HG02623 (cell line): ENCODE results near the gene ZNF536.
"Not testable (repeated sequence)": the region's sequence is repeated elsewhere in the genome, so short reads cannot be mapped to it uniquely, and the experiment has no call there.

Source experiments
- ATAC-seq: cut with Tn5 transposase; IDR thresholded peaks from one replicate; pipeline ENCODE4 v1.9.1; 2021; ENCODE audit warnings: moderate library complexity; ENCODE audit not compliant: unreplicated experiment

ZNF536 gene

DNA sequence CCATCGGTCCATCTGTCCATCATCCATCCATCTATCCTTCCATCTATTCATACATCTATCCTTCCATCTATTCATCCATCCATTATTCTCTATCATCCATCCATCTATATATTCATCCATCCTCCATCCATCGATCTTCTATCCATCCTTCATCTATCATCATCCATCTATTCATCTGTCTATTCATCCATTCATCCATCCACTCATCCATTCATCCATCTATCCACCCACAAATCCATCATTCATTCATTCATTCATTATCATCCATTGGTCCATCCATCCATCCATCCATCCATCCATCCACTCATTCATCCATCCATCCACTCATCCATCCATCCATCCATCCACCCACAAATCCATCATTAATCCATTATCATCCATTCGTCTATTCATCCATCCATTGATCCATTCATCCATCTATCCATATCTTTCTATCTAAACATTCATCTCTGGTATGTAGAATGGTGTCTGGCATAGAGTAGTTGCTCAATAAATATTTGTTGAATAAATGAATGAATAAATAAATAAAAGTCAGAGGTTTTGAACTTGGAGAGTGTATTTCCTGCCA, 36.6 kb downstream of the ZNF536 start:
- no peak for ATAC-seq

DNA sequence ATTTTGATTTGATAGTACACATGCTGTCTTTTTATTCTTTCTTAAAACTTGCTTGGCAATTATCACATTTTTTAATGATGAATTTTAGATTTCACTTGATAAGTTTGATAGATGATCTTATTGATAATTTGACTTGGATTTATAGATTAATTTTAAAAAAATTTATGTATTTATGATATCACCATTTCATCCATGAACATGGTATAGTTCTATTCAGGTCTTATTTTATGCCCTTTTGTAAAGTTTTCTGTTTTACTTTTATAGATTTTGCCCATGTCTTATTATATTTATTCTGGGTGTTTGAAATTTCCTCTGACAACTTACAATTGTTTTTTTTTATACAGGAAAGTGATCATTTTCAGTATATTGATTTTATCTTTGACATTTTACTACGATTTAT, 39.5 kb downstream of the ZNF536 start:
- ATAC-seq: no peak

DNA sequence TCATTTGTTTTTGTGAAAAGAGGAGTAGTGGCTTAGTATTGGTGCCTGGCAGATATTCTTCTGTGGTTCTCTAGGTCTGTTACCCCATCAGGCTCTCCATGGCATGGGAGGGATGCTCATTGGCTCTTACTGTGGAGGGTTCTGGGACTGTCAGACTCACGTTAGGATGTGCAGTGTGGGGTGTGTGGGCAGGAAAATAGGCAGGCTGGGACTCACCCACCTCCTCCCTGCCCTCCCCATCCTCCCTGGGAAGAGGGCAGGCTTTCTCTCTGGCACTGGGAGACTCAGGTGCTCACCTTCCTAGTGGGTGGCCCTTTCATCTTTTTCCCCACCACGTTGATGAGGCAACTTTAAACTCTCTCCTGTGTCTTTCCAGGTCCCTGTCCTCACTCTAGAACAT, 44.2 kb downstream of the ZNF536 start:
- no peak for ATAC-seq

DNA sequence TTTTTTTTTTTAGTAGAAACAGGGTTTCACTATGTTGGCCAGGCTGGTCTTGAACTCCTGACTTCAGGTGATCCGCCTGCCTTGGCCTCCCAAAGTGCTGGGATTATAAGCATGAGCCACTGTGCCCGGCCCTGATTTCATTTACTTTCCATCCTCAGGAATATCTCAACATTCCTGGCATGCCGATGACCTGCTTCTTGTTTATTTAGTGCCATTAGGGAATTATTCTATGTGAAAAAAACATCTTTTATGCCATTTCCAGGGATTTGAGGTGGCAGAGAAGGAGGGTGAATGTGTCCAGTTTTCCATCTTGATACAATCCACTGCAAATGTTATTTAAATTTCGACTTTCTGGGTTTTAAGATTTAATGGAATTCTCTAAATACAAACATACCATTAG, 45.0 kb downstream of the ZNF536 start:
- ATAC-seq: not testable (repeated sequence)

DNA sequence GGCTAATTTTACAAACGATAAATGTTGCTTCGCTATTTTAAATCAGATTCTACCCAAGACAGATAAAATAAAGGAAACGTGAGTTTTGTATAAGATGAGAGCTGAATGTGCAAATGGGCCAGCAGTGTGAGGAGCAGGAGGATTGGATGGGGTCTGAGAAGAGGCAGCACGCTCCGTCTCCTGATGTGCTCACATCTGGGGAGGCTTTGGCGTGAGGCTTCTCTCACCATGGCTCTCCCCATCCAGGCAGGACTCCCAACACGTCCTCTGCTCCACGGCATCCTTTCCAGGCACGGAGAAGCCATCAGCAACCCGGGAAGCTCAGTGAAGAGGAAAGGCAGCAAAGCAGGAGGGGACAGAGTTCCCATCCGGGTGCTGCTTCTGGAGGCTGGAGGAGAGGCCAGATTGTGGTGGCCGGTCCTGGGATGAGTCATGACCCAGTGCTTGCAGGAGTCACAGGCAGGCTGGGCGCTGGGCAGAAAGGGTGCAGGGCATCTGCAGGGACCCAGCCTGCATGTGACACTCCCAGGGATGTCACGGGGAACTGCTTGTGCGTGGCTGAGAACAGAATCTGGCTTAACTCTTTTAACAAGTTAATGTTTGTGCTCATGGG, 47.5 kb downstream of the ZNF536 start:
- no peak for ATAC-seq

DNA sequence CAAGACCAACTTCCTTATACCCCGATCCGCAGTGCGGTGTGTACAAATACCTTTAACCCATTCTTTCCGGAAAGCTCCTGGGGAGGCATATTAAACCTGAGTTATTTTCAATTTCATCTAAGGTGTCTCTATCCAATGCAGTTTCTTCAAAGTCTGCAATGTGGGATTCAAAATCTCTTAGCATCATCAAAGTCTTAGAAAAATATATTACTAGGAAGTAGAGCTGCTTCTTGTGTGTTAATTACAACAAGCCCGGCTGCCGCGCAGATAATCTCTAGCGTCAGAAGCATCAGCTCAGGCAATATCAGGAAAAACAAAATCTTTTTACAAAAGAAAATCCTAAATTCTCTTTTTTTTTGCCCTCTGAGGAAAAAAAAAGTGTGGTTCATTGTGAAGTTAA, 48.1 kb downstream of the ZNF536 start:
- ATAC-seq: no peak

DNA sequence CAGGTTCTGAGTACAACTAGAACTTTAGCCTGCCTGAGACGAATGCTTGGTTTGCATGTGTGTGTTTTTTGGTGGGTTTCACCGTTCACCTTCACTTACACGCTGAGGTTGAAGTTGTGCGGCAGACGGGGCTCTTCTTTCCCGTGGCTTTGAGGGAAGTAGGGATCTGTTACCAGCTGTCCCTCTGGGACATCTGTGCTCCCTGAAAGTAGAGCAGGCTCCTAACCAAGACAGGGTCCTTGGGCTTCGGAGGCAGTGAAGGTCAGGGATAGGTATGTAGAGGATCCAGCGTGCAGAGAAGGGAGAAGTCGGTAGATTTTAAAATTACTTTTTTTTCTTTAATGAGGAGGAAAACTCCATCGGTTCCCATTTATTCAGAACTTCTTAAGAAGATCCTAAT, 48.7 kb downstream of the ZNF536 start:
- ATAC-seq: no peak

DNA sequence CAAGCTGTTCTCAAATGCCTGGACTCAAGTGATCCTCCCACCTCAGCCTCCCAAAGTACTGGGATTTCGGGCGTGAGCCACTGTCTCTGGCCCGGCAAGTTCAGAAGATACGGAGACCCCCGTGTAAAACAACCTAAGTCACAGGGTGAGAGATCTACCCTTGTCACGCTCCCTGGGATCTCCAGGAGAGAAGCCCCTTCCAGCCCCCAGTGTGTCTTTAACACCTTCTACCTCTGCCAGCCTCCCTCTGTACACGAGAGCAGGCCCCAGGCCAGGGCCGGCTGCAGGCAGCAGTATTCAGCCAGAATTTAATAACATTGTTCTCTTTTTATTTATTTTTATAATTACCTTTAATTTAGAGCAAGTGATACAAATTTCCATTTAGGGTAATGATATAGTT, 49.4 kb downstream of the ZNF536 start:
- no peak for ATAC-seq

DNA sequence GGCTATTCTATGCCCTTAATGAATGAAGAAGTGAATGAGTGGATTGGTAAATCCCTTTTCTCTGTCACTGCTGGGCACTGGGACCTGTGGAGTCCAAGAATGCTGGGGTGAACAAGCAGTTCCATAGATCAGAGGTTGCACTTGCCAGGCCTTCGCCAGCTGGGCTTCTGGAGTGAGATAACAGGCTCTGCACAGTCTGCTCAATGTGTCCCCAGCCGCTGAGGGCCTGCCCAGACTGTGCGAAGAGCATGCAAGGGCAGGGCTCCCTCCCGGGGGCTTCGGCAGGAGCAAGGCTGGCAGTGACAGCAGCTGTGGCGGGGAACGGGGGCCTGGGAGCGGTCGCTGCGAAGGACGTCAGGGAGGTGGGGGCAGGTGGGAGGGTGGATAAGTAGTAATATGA, 51.3 kb downstream of the ZNF536 start:
- no peak for ATAC-seq

DNA sequence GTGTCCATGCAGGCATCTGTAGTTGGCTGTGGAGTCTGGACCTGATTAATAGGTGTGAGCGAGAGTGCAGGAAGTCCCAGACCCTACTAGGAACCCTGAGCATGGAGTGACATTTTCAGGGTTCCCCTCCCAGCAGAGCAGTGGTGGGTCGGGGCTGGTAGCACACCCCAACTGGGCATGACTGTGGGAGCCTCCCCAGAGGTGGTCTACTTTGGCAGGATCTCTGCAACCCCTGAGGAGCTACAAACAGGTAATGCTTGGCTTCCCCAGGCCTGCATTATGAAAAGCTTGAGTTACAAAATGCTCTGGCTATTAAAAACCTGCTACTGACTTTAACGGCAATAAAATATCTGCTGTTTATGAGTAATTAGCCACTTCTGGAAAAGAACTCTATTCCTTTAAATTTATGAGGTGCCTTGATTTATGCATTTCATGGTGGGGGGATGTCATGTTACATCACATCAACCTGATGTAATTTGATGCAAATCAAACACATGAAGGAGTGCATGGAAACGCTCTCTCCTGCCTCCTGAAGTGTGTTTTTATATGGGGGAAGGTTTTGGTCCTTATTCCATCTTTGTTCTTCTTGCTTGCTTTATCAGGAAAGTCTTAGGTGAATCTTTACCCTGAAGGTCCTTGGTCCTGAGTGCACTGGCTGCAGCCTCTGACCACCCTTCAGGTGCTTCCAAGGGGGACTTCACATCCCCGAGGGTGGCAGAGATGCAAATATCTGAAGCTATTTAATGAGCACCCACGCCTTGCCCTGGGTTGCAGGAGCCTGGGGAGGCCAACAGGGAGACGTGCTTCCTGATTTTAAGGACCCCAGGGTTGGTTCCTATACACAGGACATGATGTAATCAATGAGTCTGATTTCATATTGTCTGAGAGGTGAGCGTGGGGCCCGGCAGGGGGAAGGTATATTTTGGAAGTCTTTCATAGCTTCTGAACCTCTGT, 54.0 kb downstream of the ZNF536 start:
- ATAC-seq: no peak

DNA sequence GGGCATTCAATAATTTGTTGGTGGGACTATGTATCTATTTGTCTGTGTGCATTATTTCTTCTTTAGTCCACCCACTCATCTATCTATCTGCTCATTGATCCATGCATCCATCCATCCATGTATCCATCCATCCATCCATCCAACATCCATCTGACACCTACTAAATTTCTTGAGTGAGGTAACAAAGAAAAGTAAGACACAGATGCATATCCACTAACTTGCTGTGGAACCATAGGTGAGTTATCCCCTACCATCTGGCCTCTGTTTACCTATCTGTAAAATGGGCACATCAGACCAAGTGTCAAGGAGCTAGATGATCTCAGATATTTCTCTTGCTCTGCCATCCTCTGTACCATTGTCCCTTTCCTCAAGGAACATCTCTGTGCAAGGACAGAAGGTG, 54.7 kb downstream of the ZNF536 start:
- no peak for ATAC-seq

DNA sequence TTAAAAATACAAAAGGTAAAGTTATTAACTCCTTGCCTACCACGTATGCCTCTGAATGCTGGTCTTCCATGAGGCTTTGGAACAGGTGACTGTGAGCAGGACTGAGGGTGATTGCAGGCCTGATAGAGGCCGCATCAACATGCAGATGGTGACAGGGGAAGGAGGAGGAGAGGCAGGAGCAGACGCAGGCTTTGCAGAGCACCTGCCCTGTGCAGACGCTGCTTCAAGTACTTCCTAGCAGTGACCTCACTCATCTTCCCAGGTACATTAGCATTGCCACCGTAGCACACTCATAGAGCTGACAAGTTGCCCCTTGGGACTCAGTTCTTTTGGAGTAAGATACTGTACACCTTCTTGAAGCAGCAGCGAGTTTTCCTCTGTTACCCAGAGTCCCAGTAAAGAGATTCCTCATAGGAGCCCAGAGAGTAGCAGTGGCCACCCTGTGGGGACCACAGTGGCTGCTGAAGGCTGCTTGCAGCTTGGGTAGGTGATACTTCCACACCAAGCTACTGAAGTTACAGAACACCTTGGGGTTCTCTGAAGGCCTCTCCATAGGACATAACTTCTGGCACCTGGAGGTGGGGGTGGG, 56.0 kb downstream of the ZNF536 start:
- no peak for ATAC-seq

DNA sequence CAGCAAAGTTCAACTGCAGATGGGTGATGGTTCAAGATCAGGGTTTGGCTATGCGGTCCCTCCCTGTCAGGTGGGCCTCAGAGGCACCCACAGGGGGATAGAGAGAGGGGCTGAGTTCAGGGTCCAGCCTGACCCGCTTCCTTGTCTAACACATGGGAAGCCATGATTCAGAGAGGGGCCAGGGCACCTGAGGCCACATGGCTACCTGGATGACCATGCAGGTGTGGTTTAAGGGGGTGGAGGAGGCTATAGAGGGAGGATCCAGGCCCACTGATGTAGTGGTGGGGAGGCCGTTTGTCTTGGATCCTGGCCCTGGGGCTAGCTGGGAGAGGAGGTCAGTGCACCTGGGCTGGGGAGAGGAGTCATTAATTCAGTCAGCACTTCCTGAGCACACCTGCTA, 56.7 kb downstream of the ZNF536 start:
- no peak for ATAC-seq

DNA sequence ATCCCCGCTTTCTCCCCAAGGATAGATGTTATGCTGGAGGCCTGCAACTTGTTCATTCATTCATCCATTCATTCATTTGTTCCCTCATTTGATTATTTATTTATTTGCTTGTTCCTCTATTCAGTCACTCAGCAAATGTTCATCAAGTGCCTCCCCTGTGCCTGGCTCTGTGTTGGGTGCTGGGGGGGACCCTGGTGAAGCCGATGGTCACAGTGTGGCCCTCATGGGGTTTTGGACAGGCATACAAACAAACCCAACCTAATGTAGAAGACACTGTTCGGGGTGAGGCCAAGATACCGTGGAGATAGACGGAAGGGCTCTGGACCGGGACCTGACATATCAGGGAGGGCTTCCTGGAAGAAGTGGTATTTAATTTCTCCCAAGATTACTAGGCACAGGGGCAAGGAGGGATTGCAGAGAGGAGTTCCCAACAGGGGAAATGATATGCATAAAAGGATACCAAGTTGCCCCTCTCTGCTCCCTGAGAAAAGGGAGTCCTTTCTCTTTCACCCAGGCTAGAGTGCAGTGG, 58.1 kb downstream of the ZNF536 start:
- ATAC-seq: no peak

DNA sequence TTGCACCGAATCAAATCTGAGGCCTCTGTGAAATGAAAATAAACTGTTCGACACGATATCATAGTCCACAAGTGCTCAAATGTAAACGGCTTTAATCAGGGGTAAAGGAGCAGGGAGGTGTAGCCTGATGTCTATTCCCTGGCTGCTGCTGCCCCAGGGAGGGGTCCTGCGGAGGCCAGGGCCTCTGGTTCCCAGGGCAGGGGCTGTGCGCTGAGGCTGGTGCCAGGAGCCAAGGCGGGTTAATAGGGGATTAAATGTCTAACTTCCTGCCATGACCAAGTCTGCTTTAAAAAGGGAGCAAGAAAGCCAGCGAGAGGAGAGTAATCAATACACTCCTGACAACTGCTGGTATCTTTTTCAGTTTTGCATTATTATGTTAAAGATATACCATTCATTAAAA, 59.4 kb downstream of the ZNF536 start:
- ATAC-seq: no peak

DNA sequence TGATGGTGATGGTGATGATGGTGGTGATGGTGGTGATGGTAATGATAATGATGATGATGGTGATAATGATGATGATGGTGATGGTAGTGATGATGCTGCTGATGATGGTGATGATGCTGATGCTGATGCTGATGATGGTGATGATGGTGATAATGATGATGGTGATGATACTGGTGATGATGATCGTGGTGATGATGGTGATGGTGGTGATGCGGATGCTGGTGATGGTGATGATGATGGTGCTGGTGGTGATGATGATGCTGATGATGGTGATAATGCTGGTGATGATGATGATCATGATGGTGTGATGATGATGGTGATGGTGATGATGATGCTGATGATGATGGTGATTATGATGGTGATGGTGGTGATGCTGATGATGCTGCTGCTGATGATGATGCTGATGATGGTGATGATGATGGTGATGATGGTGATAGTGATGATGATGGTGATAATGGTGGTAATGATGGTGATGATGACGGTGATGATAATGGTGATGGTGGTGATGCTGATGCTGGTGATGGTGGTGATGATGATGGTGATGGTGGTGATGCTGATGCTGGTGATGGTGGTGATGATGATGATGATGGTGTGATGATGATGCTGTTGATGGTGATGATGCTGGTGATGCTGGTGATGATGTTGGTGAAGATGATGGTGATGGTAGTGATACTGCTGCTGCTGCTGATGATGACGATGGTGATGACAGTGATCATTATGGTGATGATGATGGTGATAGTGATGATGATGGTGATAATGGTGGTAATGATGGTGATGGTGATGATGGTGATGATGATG, 62.8 kb downstream of the ZNF536 start:
- ATAC-seq: no peak

DNA sequence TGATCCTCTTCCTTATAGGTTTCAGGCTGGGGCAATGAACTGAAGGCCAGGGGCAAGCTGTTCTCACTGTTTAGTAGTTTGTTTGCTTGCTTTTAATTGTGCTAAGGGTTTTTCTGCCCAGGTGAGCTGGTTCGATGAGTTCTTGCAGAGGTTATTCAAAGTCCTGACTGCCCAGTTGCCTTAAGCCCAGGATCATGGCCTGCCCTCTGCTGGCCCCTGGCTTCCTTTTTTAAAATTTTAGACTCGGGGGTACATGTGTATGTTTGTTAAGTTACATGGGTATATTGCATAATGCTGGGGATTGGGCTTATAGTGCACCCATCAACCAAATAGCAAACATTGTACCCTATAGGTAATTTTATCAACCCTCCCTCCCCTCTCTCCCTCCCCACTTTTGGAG, 65.7 kb downstream of the ZNF536 start:
- ATAC-seq: no peak

DNA sequence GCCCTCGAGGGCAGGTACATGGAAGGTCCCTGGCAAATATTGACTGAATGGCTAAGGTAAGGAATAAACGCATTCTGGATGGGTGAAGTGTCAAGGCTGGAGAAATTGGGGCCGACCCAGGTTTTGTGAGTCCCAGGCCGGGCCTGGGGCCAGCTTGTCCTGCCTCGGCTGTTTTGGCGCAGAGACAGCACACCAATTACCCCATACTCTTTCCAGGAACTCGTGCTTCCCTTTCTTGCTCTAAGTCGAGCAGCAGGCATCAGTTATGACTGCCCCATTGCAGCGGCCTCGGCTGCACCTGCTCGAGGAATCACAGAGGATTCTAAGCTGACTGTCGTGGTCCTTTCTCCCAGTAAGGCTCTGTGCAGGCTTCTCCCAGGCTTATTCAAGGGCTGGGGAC, 67.1 kb downstream of the ZNF536 start:
- ATAC-seq: no peak

DNA sequence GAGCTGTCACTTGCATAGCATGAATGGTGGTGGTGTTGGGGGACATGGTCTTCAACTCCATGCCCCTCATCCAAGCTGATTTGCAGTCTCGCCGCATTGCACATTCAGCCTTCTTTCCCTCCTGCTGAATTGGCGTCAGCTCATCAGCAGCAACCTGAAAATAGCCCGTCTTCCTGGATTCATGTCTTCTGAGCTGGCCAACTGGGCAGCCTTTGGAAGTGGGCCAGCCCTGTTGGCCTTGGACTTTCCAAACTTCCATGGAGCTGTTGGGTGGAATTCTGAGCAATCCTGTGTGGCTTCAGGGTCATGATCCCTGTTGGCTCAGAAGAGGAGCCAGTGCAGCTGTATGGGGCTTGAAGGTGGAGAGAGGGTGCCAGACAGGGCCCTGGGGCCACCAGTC, 68.8 kb downstream of the ZNF536 start:
- ATAC-seq: no peak

DNA sequence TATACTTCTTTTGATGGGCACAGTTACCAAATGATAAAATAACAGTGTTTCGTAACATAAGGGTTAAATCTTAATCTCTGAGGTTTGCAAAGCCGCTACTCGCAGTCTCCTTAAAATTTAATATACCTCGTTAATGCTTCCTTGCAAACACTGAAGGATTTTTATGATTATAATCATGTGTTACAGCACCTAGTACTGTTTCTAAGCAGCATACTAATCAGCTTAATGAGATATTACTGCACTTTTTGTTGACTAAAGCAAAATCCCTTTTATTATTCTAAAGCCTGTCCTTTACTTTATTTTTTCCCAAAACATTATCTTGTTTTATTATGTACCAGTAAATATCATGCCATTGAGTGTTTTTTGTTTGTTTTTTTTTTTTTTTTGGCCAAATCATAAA, 70.5 kb downstream of the ZNF536 start:
- ATAC-seq: no peak
